HUES48 (cell line): ENCODE measurements around the gene PKN1.

ENCODE experiments used
- H3K27ac ChIP-seq: one replicate; pipeline ENCODE4 v1.7.0; 2013; ENCODE audit warnings: low read depth, low read length, inconsistent platforms
- H3K27me3 ChIP-seq: 2 replicates; pipeline ENCODE4 v1.6.1; 2013; ENCODE audit warnings: mild to moderate bottlenecking, low read length; ENCODE audit not compliant: control insufficient read depth, insufficient read depth
- H3K36me3 ChIP-seq: 2 replicates; pipeline ENCODE4 v1.6.1; 2013; ENCODE audit warnings: low read length; ENCODE audit not compliant: control insufficient read depth, insufficient read depth
- H3K4me1 ChIP-seq: 2 replicates; pipeline ENCODE4 v1.6.1; 2013; ENCODE audit warnings: mild to moderate bottlenecking, low read length; ENCODE audit not compliant: control insufficient read depth, insufficient read depth
- H3K4me3 ChIP-seq: 2 replicates; pipeline ENCODE4 v1.5.1; 2013; ENCODE audit warnings: mild to moderate bottlenecking, low read depth, low read length
- H3K9ac ChIP-seq: 2 replicates; pipeline ENCODE4 v1.6.1; 2013; ENCODE audit warnings: mild to moderate bottlenecking, low read depth, low read length, moderate library complexity
- H3K9me3 ChIP-seq: 2 replicates; pipeline ENCODE4 v1.6.1; 2013; ENCODE audit warnings: low read length; ENCODE audit not compliant: control insufficient read depth, insufficient read depth

Gene PKN1

DNA sequence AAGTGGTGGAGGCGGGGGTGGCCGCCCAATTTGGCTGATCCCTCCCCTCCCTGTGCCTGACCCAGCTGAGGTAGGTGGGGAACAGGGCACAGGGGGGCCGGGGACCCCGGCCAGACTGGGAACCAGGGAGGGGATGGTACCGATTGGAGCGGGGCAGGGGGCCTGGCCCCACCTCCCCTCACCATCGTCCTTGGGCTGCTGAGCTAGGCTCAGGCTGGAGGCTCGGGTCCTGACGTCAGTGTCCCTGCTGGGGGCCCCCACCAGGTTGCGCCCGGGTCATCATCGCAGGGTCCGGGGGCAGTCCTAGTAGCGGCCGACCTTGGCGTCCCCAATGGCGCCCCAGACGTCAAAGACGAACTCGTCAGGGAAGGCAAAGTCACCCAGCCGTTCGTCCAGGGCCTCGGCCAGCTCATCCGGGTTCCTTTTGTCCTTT lies 45.0 kb downstream of the PKN1 start:
- Histone ChIP-seq H3K27me3 (no peaks in the 10 kb centered on the region), H3K9ac (no peak overlapping the region), H3K36me3 (peaks cover 30% of the 10 kb centered on the region), H3K4me3 (no peak overlapping the region), H3K4me1 (peaks cover 10% of the 10 kb centered on the region; the same call in 1 of the 2 replicates), H3K27ac (no peak overlapping the region), H3K9me3 (no peaks in the 10 kb centered on the region)

GRCh38 chr19:14479309-14479974 lies 46.3 kb downstream of the PKN1 start:
- no peaks in the 10 kb centered on the region for H3K9me3 ChIP-seq
- no peak overlapping the region for H3K4me3 ChIP-seq
- H3K4me1 ChIP-seq = peaks cover 10% of the 10 kb centered on the region; the same call in 1 of the 2 replicates
- H3K9ac ChIP-seq = no peak overlapping the region
- H3K27me3 ChIP-seq = no peaks in the 10 kb centered on the region
- H3K36me3 ChIP-seq = peaks cover 32% of the 10 kb centered on the region
- no peak overlapping the region for H3K27ac ChIP-seq

- no peak overlapping the region for H3K27ac ChIP-seq
- H3K4me1 ChIP-seq = peaks cover 8% of the 10 kb centered on the region; the same call in 1 of the 2 replicates
- no peaks in the 10 kb centered on the region for H3K9me3 ChIP-seq
- H3K27me3 ChIP-seq = no peaks in the 10 kb centered on the region
- peaks cover 32% of the 10 kb centered on the region for H3K36me3 ChIP-seq
- H3K4me3 ChIP-seq = no peak overlapping the region
- no peak overlapping the region for H3K9ac ChIP-seq
Measured at GRCh38 chr19:14479975-14480699, 47.0 kb downstream of the PKN1 start.

- peaks cover 4% of the 10 kb centered on the region; the same call in 1 of the 2 replicates for H3K4me1 ChIP-seq
Measured at GRCh38 chr19:14480700-14481079, 47.6 kb downstream of the PKN1 start.

DNA sequence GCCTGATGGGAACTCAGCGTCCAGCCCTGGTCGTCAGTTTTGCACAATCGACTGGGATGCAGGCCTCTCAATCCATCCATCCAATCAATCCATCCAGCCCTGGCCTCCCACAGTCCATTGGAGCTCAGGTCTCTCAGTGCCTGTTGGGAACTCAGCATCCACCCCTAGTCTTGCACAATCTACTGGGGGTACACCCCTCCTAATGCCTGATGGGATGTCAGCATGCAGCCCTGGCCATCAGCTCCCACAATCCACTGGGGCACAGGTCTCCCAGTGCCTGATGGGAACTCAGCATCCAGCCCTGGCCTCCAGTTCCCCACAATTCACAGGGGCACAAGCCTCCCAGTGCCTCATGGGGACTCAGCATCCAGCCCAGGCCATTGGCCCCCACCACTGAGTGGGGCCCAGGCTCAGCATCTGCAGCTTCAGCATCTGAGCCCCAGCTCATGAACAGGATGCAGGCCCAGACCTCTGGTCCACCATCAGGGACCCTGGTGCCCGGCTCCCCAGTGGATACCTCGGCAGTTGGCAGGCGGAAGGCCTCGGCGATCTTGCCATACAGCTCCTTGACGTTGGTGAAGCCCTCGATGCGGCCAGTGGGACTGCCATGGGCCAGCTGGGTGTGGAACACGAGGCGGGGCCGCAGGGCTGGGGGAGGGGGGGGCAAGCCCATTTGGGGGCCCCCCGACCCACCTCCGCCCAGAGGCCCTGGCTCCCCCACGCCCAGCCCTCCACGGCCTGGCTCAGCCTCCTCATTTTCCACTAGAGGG lies 49.3 kb downstream of the PKN1 start:
- H3K4me3 ChIP-seq = no peak overlapping the region
- H3K9ac ChIP-seq = no peak overlapping the region
- H3K36me3 ChIP-seq = peaks cover 35% of the 10 kb centered on the region
- no peak overlapping the region for H3K27ac ChIP-seq
- H3K4me1 ChIP-seq = no peaks in the 10 kb centered on the region
- no peaks in the 10 kb centered on the region for H3K27me3 ChIP-seq
- no peaks in the 10 kb centered on the region for H3K9me3 ChIP-seq

More at GRCh38 chr19:14480700-14481079, 47.6 kb downstream of the PKN1 start:
- Histone ChIP-seq H3K36me3 (peaks cover 32% of the 10 kb centered on the region), H3K27me3 (no peaks in the 10 kb centered on the region), H3K4me3 (no peak overlapping the region), H3K27ac (no peak overlapping the region), H3K9ac (no peak overlapping the region), H3K9me3 (no peaks in the 10 kb centered on the region)

GRCh38 chr19:14487370-14488125 lies 54.4 kb downstream of the PKN1 start:
- Histone ChIP-seq H3K9me3 (no peaks in the 10 kb centered on the region), H3K27ac (no peak overlapping the region), H3K4me3 (no peak overlapping the region), H3K4me1 (no peaks in the 10 kb centered on the region), H3K36me3 (peaks cover 33% of the 10 kb centered on the region), H3K9ac (no peak overlapping the region), H3K27me3 (no peaks in the 10 kb centered on the region)

DNA sequence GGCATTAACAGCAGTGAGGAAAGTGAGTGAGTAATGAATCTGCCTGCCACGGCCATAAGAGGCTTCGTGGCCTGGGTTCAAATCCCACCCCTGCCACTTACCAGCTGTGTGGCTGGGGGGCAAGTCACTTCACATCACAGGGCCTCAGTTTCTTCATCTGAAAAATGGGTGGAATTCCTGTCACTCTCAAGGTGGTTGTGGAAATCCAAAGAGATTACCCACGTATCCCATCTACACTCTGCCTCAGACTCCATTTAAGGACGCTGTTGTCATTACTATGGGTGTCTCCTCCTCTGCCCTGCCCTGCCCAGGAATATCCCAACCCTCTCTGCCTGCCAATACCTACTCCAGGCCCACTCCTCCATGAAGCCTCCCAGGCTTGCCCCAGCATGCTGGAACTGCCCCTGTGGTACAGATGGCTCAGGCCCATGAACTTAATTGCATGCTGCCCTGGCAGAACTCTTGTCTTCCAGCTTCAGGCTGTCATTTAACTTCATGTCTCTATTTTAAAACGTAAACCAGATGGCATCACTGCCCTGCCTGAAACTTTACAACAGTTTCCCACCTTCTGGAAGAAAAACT lies 59.7 kb downstream of the PKN1 start:
- Histone ChIP-seq H3K4me3 (no peak overlapping the region), H3K27ac (no peak overlapping the region), H3K4me1 (peaks cover 5% of the 10 kb centered on the region; the same call in 1 of the 2 replicates), H3K36me3 (peaks cover 20% of the 10 kb centered on the region), H3K9me3 (no peaks in the 10 kb centered on the region), H3K27me3 (no peaks in the 10 kb centered on the region), H3K9ac (no peak overlapping the region)

- no peak overlapping the region for H3K4me3 ChIP-seq
- H3K4me1 ChIP-seq = peaks cover 5% of the 10 kb centered on the region; the same call in 1 of the 2 replicates
- H3K9ac ChIP-seq = no peak overlapping the region
- peaks cover 10% of the 10 kb centered on the region; the same call in 1 of the 2 replicates for H3K36me3 ChIP-seq
- H3K27ac ChIP-seq = no peak overlapping the region
- no peaks in the 10 kb centered on the region for H3K27me3 ChIP-seq
- H3K9me3 ChIP-seq = no peaks in the 10 kb centered on the region
Measured at GRCh38 chr19:14494411-14494810, 61.3 kb downstream of the PKN1 start.

DNA sequence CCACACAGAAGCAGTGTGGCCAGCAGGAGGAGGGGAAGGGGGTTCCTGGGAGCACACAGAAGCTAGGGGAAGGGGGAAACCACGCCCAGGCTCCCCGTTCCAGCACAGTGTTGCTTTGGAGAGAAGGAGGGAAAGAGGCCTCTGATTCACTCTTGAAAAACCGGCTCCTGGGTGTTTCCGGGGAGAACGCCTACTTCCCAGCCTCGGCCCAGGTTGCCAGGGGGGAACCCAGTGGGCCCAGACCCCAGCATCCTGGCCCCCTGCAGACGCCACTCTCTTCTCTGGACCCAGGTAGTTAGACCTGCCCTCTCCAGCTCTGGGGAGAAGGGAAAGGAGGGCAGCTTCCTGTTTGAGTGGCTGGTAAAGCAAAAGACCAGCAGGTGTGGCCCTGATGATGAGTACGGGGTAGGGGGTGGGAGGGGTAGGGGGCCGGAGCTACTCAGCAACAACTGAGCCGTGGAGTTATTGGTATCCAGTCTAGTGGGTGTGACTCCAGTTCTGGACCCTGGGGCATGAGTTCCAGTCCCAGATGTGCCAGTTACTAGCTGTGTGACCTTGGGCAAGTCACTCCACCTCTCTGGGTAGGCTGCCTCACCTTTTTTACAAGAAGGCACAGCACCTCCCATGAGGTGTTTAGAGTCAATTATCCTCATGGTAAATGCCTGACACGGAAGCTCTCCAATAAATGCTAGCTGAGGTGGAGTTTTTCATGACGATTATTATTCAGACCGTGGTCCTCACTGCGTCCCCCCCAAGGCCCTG lies 62.0 kb downstream of the PKN1 start:
- H3K4me1 ChIP-seq = peaks cover 5% of the 10 kb centered on the region; the same call in 1 of the 2 replicates
- H3K9me3 ChIP-seq = no peaks in the 10 kb centered on the region
- 0 out of 2 replicates have a peak overlapping the region, but pooled peaks have one; percentile 40 for H3K9ac ChIP-seq
- peak overlapping the region; percentile 85 for H3K4me3 ChIP-seq
- peak overlapping the region; percentile 35 for H3K27ac ChIP-seq
- H3K27me3 ChIP-seq = no peaks in the 10 kb centered on the region
- H3K36me3 ChIP-seq = peaks cover 4% of the 10 kb centered on the region; the same call in 1 of the 2 replicates
